GM23248 (cell line): ENCODE results near the gene PHEX.

Experiments
- EZH2 ChIP-seq: fragments of 200-600 bp; sonication (generic); IDR thresholded peaks from 2 replicates; pipeline ENCODE4 v1.6.1; 2018; ENCODE audit warnings: antibody characterized with exemption, mild to moderate bottlenecking; ENCODE audit not compliant: insufficient read depth, poor library complexity, severe bottlenecking
- EZH2phosphoT487 ChIP-seq: fragments of 200-600 bp; sonication (generic); IDR thresholded peaks from 2 replicates; pipeline ENCODE4 v1.6.1; 2018; ENCODE audit warnings: antibody characterized with exemption, moderate library complexity, mild to moderate bottlenecking, low read depth; ENCODE audit not compliant: insufficient read depth

DNA sequence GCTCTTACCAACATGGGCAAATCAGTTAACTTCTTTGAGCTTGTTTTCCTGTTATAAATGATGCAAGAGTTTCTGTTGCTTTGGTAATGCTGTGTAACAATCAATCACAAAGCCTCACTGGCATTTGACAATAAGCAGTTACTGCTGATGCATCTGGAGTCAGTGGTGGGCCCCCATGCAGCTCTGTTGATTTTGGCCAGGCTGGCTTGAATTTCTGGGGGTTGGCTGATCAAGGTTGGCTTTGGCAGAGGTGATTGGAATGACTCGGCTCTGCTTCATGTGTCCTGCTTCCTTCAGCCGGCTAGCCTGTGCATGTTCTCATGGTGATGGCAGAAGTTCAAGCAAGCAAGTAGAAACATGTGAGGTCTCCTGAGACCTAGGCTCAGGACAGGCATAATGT lies 90.4 kb downstream of the PHEX start:
- TF ChIP-seq EZH2 (no peak), EZH2phosphoT487 (no peak)
